ENCODE results near the gene SCEL.

The SCEL gene

GRCh38 chr13:77596777-77597176 is 61.3 kb downstream of the SCEL start:
- TF ChIP-seq, protein P1, sequence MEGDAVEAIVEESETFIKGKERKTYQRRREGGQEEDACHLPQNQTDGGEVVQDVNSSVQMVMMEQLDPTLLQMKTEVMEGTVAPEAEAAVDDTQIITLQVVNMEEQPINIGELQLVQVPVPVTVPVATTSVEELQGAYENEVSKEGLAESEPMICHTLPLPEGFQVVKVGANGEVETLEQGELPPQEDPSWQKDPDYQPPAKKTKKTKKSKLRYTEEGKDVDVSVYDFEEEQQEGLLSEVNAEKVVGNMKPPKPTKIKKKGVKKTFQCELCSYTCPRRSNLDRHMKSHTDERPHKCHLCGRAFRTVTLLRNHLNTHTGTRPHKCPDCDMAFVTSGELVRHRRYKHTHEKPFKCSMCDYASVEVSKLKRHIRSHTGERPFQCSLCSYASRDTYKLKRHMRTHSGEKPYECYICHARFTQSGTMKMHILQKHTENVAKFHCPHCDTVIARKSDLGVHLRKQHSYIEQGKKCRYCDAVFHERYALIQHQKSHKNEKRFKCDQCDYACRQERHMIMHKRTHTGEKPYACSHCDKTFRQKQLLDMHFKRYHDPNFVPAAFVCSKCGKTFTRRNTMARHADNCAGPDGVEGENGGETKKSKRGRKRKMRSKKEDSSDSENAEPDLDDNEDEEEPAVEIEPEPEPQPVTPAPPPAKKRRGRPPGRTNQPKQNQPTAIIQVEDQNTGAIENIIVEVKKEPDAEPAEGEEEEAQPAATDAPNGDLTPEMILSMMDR (IDR thresholded peaks at IDR 0.05; ENCODE audit: insufficient read depth, low read depth, low read length, missing control alignments): no peak
- no peak for DNase-seq (ENCODE audit: low read depth)
- no peak overlapping the region for H3K4me3 ChIP-seq (ENCODE audit: low read length)

DNA sequence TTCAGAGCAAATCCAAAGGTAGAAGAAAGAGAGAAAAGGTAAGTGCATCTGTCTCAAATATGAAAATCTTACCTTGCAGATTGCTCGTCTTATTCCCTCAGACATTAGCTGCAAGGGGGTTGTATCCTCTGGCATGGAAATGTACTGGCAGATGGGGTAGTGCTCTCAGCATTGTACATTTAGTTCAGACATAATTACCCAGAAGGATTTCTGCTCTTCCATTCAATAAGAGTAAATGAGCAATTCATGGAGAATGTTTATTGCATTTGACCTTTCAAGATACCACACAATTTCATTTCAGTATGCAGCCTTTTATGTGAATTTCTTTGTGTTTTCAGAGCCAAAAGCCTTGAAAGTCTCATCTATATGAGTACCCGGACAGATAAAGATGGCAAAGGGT is 63.8 kb downstream of the SCEL start:
- TF ChIP-seq, protein P1 (IDR thresholded peaks at IDR 0.05; ENCODE audit: insufficient read depth, low read depth, low read length, missing control alignments): no peak

DNA sequence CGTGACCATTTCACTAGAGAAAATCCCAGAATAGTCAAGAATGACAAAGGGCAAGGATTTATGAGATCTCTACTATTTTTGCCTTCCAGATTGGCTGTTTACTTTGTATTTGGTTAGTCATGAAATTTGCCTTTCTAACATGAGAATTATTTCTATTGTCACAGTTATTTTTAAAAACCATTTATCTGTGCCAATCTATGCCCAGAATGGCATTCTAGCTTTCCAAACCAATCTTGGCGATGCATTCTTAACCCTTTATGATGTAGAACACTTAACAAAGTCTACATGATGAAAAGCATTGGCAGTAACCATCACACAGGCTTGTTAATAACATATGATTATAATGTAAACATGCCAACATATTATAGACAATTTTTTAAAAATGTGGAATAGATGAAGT is 65.2 kb downstream of the SCEL start:
- H3K4me3 ChIP-seq (ENCODE audit: low read length): no peak overlapping the region
- TF ChIP-seq, protein P1 (IDR thresholded peaks at IDR 0.05; ENCODE audit: insufficient read depth, low read depth, low read length, missing control alignments): no peak
- no peak for DNase-seq (ENCODE audit: low read depth)

More for the DNA sequence above, 63.8 kb downstream of the SCEL start:
- DNase-seq (ENCODE audit: low read depth): no peak
- H3K4me3 ChIP-seq (ENCODE audit: low read length): no peak overlapping the region

GRCh38 chr13:77611068-77611467 is 75.6 kb downstream of the SCEL start:
- TF ChIP-seq, protein P1 (IDR thresholded peaks at IDR 0.05; ENCODE audit: insufficient read depth, low read depth, low read length, missing control alignments): no peak
- H3K4me3 ChIP-seq (ENCODE audit: low read length): no peak overlapping the region
- DNase-seq (ENCODE audit: low read depth): no peak

DNA sequence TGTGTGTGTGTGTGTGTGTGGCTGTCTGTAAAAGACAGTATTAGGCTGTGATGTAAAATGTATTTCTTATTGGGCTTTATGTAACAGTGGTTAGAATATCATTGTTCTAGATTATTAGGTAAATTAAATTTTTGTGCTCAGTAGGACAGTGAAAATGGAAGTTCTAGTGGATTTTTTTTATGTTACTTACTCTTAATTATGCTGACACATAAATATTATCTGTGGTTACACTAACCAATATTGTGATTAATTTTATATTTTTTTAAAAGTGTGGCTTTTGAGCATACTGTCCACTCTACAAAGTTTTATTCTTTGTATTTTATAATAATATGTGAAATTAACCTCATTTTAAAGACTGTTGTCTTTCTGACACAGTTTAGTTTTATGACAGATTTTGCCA is 80.5 kb downstream of the SCEL start:
- no peak for DNase-seq (ENCODE audit: low read depth)
- no peak overlapping the region for H3K4me3 ChIP-seq (ENCODE audit: low read length)
- TF ChIP-seq, protein P1 (IDR thresholded peaks at IDR 0.05; ENCODE audit: insufficient read depth, low read depth, low read length, missing control alignments): no peak

DNA sequence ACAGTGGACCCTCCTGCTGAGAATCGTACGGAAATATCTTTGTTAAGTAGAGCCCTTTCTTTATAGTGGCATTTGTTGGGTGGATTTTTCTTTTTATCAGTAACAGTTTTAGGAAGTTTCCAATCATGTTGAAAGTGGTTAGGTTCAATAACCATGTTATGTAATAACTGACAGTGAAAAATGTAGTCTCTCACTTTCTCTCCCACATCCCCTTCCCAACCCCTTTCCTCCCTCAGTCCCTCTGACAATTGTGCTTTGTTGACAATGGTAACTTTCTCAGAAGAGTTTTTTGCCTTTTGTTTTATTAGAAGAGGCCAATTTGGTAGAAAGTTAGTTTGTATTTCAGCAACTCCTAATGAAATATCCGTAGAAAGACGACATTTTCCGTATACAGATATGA is 84.1 kb downstream of the SCEL start:
- no peak overlapping the region for H3K4me3 ChIP-seq (ENCODE audit: low read length)
- DNase-seq (ENCODE audit: low read depth): no peak
- TF ChIP-seq, protein P1 (IDR thresholded peaks at IDR 0.05; ENCODE audit: insufficient read depth, low read depth, low read length, missing control alignments): no peak

DNA sequence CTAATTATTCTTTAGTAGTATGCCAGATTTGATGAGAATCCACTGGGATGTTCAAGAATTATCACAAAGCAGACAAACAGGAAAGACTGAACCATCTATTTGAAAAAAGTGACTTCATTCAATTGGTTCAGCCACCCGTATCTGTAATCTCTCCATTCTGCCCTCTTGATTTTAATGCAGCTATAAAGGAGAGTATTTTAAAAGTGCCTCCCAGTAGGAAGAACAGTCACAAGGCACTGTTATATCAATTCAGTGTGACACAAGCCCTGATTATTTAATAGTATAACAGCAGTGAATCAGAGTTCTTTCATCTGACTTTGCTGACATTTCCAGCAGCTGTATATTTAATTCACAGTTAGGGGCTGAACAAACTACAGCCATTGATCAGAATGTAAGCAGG is 84.6 kb downstream of the SCEL start:
- H3K4me3 ChIP-seq (ENCODE audit: low read length): no peak overlapping the region
- DNase-seq (ENCODE audit: low read depth): no peak
- TF ChIP-seq, protein P1 (IDR thresholded peaks at IDR 0.05; ENCODE audit: insufficient read depth, low read depth, low read length, missing control alignments): no peak
